Measurements from ENCODE around the gene C12orf50. TPM values are rescaled to one million over a fixed set of nuclear protein-coding genes. Genes with fewer than 3 reads are reported as not detected.
A peak's percentile ranks its signal among the peaks of the same experiment; 100 is the strongest.
"Not testable (repeated sequence)": the region's sequence is repeated elsewhere in the genome, so short reads cannot be mapped to it uniquely, and the experiment has no call there.

The C12orf50 gene
- total RNA-seq, 8 experiments from 2014 or later, result 0.11 to 0.49 (median 0.22) TPM; not detected in 1

- in situ Hi-C loops (cut with MboI; ENCODE audit: low pct_unique_long_range_greater_than_20kb in 2 of 9, low sequenced_read_pairs in 9 of 9, unreplicated experiment in 9 of 9); H3K4me1 ChIP-seq (replicated peaks in 1 of 2); H3K4me3 ChIP-seq; H3K27ac ChIP-seq; ATAC-seq (replicated peaks in 6 of 8): not testable (repeated sequence)
- 33 to 100% (median 77%) methylated on average over 2 of the region's 3 CpGs; no CpG with 5 or more reads in 6 of the 10 experiments for WGBS, 10 experiments
Observed at GRCh38 chr12:88031161-88031560, 2.0 kb upstream of the C12orf50 start.

- WGBS, 10 experiments, result 0 to 100% (median 85%) methylated on average over 1 of the region's 1 CpG; no CpG with 5 or more reads in 2 of the 10 experiments
- Histone ChIP-seq H3K4me3 (no peak overlapping the region), H3K4me1 (replicated peaks in 1 of 2) (no peaks in the 10 kb centered on the region), H3K27ac (no peak overlapping the region)
- no peak for ATAC-seq (replicated peaks in 6 of 8)
- in situ Hi-C loops (cut with MboI; ENCODE audit: low pct_unique_long_range_greater_than_20kb in 2 of 9, low sequenced_read_pairs in 9 of 9, unreplicated experiment in 9 of 9), result no loop called here
Observed at GRCh38 chr12:88026196-88026595, 3.0 kb downstream of the C12orf50 start.

- no peak for ATAC-seq (replicated peaks in 6 of 8)
- Histone ChIP-seq H3K4me3 (no peak overlapping the region), H3K27ac (no peak overlapping the region), H3K4me1 (replicated peaks in 1 of 2) (no peaks in the 10 kb centered on the region)
- 0 to 80% (median 34%) methylated on average over 1 to 2 of the region's 3 CpGs; no CpG with 5 or more reads in 3 of the 10 experiments for WGBS, 10 experiments
- in situ Hi-C loops (cut with MboI; ENCODE audit: low pct_unique_long_range_greater_than_20kb in 2 of 9, low sequenced_read_pairs in 9 of 9, unreplicated experiment in 9 of 9), result no loop called here
Observed at GRCh38 chr12:88017964-88018363, 11.2 kb downstream of the C12orf50 start.

GRCh38 chr12:88015825-88016224, 13.4 kb downstream of the C12orf50 start:
- 0 to 88% (median 63%) methylated on average over 1 of the region's 1 CpG; no CpG with 5 or more reads in 3 of the 10 experiments for WGBS, 10 experiments
- H3K4me3 ChIP-seq, result no peak overlapping the region
- no peak overlapping the region for H3K27ac ChIP-seq
- ATAC-seq (replicated peaks in 6 of 8), result no peak
- in situ Hi-C loops (cut with MboI; ENCODE audit: low pct_unique_long_range_greater_than_20kb in 2 of 9, low sequenced_read_pairs in 9 of 9, unreplicated experiment in 9 of 9), result no loop called here
- no peaks in the 10 kb centered on the region for H3K4me1 ChIP-seq (replicated peaks in 1 of 2)

- H3K4me1 ChIP-seq (replicated peaks in 1 of 2), result no peaks in the 10 kb centered on the region
- 27 to 100% (median 85%) methylated on average over 1 to 5 of the region's 5 CpGs for WGBS, 10 experiments
- no peak overlapping the region for H3K4me3 ChIP-seq
- in situ Hi-C loops (cut with MboI; ENCODE audit: low pct_unique_long_range_greater_than_20kb in 2 of 9, low sequenced_read_pairs in 9 of 9, unreplicated experiment in 9 of 9), result no loop called here
- ATAC-seq (replicated peaks in 6 of 8), result no peak
- H3K27ac ChIP-seq, result no peak overlapping the region
Observed at GRCh38 chr12:88011755-88012154, 17.4 kb downstream of the C12orf50 start.

- ATAC-seq (replicated peaks in 6 of 8), result no peak
- Histone ChIP-seq H3K4me3 (no peak overlapping the region), H3K27ac (no peak overlapping the region), H3K4me1 (replicated peaks in 1 of 2) (no peaks in the 10 kb centered on the region)
- 0 to 93% (median 90%) methylated on average over 1 to 4 of the region's 4 CpGs; no CpG with 5 or more reads in 3 of the 10 experiments for WGBS, 10 experiments
- in situ Hi-C loops (cut with MboI; ENCODE audit: low pct_unique_long_range_greater_than_20kb in 2 of 9, low sequenced_read_pairs in 9 of 9, unreplicated experiment in 9 of 9), result no loop called here
Observed at GRCh38 chr12:88006351-88006750, 22.9 kb downstream of the C12orf50 start.

GRCh38 chr12:88001327-88001726, 27.9 kb downstream of the C12orf50 start:
- Histone ChIP-seq H3K4me1 (replicated peaks in 1 of 2) (no peaks in the 10 kb centered on the region), H3K4me3 (no peak overlapping the region), H3K27ac (no peak overlapping the region)
- ATAC-seq (replicated peaks in 6 of 8), result no peak
- 0 to 95% (median 80%) methylated on average over 2 of the region's 2 CpGs for WGBS, 10 experiments
- in situ Hi-C loops (cut with MboI; ENCODE audit: low pct_unique_long_range_greater_than_20kb in 2 of 9, low sequenced_read_pairs in 9 of 9, unreplicated experiment in 9 of 9), result no loop called here

- peak; percentile 72 to 98 (median 86) for ATAC-seq (replicated peaks in 6 of 8)
- H3K4me3 ChIP-seq, result no peak overlapping the region
- H3K4me1 ChIP-seq (replicated peaks in 1 of 2), result no peaks in the 10 kb centered on the region
- in situ Hi-C loops (cut with MboI; ENCODE audit: low pct_unique_long_range_greater_than_20kb in 2 of 9, low sequenced_read_pairs in 9 of 9, unreplicated experiment in 9 of 9), result no loop called here
- WGBS, 10 experiments, result 0 to 9% (median 1%) methylated on average over 5 to 8 of the region's 8 CpGs
- no peak overlapping the region for H3K27ac ChIP-seq
Observed at GRCh38 chr12:87995581-87996178, 33.5 kb downstream of the C12orf50 start.

- in situ Hi-C loops (cut with MboI; ENCODE audit: low pct_unique_long_range_greater_than_20kb in 2 of 9, low sequenced_read_pairs in 9 of 9, unreplicated experiment in 9 of 9), result no loop called here
- Histone ChIP-seq H3K27ac (no peak overlapping the region), H3K4me3 (no peak overlapping the region), H3K4me1 (replicated peaks in 1 of 2) (no peaks in the 10 kb centered on the region)
- no peak for ATAC-seq (replicated peaks in 6 of 8)
Observed at GRCh38 chr12:87991483-87991882, 37.7 kb downstream of the C12orf50 start.

- no peak overlapping the region for H3K27ac ChIP-seq
- H3K4me1 ChIP-seq (replicated peaks in 1 of 2), result no peaks in the 10 kb centered on the region
- H3K4me3 ChIP-seq, result no peak overlapping the region
- no peak for ATAC-seq (replicated peaks in 6 of 8)
- 19 to 100% (median 83%) methylated on average over 1 to 2 of the region's 2 CpGs for WGBS, 10 experiments
- in situ Hi-C loops (cut with MboI; ENCODE audit: low pct_unique_long_range_greater_than_20kb in 2 of 9, low sequenced_read_pairs in 9 of 9, unreplicated experiment in 9 of 9), result no loop called here
Observed at GRCh38 chr12:87988534-87988933, 40.7 kb downstream of the C12orf50 start.

GRCh38 chr12:87985069-87985675, 44.0 kb downstream of the C12orf50 start:
- no peak for ATAC-seq (replicated peaks in 6 of 8)
- H3K27ac ChIP-seq, result no peak overlapping the region
- 0 to 100% (median 72%) methylated on average over 1 to 2 of the region's 2 CpGs for WGBS, 10 experiments
- H3K4me1 ChIP-seq (replicated peaks in 1 of 2), result no peaks in the 10 kb centered on the region
- in situ Hi-C loops (cut with MboI; ENCODE audit: low pct_unique_long_range_greater_than_20kb in 2 of 9, low sequenced_read_pairs in 9 of 9, unreplicated experiment in 9 of 9), result no loop called here
- H3K4me3 ChIP-seq, result no peak overlapping the region

- in situ Hi-C loops (cut with MboI; ENCODE audit: low pct_unique_long_range_greater_than_20kb in 2 of 9, low sequenced_read_pairs in 9 of 9, unreplicated experiment in 9 of 9), result no loop called here
- H3K4me3 ChIP-seq, result no peak overlapping the region
- no peak for ATAC-seq (replicated peaks in 6 of 8)
- 40 to 100% (median 100%) methylated on average over 1 of the region's 1 CpG; no CpG with 5 or more reads in 5 of the 10 experiments for WGBS, 10 experiments
- no peaks in the 10 kb centered on the region for H3K4me1 ChIP-seq (replicated peaks in 1 of 2)
- no peak overlapping the region for H3K27ac ChIP-seq
Observed at GRCh38 chr12:87982208-87982607, 47.0 kb downstream of the C12orf50 start.

- no peak for ATAC-seq (replicated peaks in 6 of 8)
- Histone ChIP-seq H3K27ac (no peak overlapping the region), H3K4me1 (replicated peaks in 1 of 2) (no peaks in the 10 kb centered on the region), H3K4me3 (no peak overlapping the region)
- WGBS, 10 experiments, result 17 to 100% (median 88%) methylated on average over 1 of the region's 1 CpG; no CpG with 5 or more reads in 5 of the 10 experiments
- in situ Hi-C loops (cut with MboI; ENCODE audit: low pct_unique_long_range_greater_than_20kb in 2 of 9, low sequenced_read_pairs in 9 of 9, unreplicated experiment in 9 of 9), result no loop called here
Observed at GRCh38 chr12:87981495-87981894, 47.7 kb downstream of the C12orf50 start.

GRCh38 chr12:87975879-87976278, 53.3 kb downstream of the C12orf50 start:
- WGBS, 10 experiments, result 0 to 100% (median 72%) methylated on average over 1 to 3 of the region's 3 CpGs
- no peaks in the 10 kb centered on the region for H3K4me1 ChIP-seq (replicated peaks in 1 of 2)
- no peak overlapping the region for H3K4me3 ChIP-seq
- no peak overlapping the region for H3K27ac ChIP-seq
- in situ Hi-C loops (cut with MboI; ENCODE audit: low pct_unique_long_range_greater_than_20kb in 2 of 9, low sequenced_read_pairs in 9 of 9, unreplicated experiment in 9 of 9), result no loop called here
- no peak for ATAC-seq (replicated peaks in 6 of 8)
